ENCODE measurements around the gene CERS6.

The CERS6 gene

GRCh38 chr2:168608796-168609195 lies 152.7 kb downstream of the CERS6 start:
- no peak for DNase-seq

DNA sequence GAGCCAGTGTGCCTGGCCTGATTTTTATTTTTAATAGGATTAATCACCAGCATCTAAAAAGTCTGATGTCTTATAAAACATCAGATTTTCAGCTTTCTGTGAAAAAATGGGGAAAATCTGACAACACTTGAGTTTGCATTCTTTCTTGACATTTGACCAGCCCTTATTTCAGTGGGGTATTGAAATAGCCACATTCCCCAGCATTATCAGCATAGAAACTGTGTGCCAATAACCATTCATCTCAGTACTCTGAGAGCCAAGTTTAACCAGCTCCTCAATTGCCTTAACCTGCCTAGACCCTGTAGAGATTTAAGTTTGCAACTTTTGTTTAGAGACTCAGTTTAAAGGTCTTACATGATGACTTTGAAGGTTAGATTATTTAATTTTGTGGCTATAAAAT lies 155.0 kb downstream of the CERS6 start:
- DNase-seq: no peak

- no peak for DNase-seq
Observed at GRCh38 chr2:168611896-168612650, 156.0 kb downstream of the CERS6 start.

GRCh38 chr2:168612719-168613118 lies 156.6 kb downstream of the CERS6 start:
- DNase-seq: no peak

- no peak for DNase-seq
Observed at GRCh38 chr2:168613551-168613950, 157.5 kb downstream of the CERS6 start.

DNA sequence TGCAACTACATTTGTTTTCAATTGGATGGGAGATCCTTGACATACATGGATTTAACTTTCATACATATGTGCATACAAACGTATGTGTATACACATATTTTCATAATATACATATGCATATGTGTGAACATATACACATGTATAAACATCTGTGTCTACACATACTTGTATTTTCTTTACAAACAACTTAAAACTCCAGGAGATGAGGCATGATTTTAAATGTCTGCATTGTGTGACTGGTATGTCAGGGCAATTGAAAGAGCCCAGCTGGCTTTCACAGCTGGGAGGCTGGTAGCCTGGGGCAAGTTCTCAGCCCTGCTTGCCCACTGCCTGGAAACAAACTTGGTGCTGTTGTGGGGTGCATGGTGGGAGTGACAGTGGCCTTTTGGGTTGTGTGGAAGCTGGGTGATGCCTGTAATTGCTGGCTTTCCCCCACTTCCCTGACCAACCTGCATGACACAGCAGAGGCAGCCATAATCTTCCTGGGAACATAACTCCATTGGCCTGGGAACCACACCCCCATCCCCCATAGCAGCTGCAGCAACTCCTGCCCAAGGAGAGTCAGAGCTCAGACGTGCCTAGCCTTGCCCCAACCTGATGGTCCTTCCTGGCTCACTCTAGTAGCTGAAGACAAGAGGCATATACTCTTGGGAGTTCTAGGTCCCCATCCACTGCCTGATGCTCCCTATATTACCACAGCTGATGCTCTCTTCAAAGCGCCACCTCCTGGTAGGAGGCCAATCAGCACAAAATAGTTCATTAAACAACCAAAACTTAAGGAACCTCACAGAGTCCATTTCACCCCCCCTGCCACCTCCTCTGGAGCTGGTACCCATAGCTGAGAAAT lies 158.3 kb downstream of the CERS6 start:
- no peak for DNase-seq

- no peak for DNase-seq
Observed at GRCh38 chr2:168620554-168620953, 164.5 kb downstream of the CERS6 start.

DNA sequence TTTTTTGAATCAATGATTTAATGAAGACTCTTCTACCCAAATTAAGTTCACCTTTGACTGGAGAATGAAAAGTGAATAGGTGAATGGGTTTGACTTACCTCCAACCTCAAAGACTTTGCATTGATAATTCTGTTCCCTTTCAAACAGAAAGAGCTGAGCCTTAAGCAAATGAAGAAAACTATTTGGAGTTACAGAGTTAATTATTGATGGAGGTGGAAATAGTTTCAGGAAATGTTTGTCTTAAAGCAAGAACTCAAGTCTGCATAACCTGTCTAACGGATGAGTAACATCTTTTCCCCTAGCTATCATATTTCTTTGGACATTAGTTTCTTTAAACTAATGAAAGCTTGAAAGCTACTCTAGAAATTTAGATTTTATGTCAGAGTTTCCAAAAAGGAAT lies 166.5 kb downstream of the CERS6 start:
- no peak for DNase-seq

GRCh38 chr2:168624028-168624427 lies 168.0 kb downstream of the CERS6 start:
- DNase-seq: no peak

DNA sequence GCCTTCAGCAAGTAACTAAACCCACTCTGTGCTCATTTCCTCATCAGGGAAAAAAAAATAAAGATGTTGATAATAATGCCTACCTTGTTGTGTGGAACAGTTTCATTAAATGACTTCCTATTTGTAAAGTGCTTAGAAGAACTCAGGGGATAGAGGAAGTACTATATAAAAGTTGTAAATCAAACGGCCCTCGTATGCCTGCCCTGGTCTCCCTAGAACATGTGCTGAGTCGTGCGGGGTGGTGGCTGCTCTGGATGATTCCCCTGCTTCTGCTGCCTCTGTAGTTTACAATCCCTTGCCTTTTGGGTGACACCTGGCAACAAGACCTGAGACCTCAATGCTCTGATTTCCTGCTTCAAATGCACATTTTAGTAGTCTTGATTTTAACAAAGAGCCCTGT lies 170.0 kb downstream of the CERS6 start:
- no peak for DNase-seq

DNA sequence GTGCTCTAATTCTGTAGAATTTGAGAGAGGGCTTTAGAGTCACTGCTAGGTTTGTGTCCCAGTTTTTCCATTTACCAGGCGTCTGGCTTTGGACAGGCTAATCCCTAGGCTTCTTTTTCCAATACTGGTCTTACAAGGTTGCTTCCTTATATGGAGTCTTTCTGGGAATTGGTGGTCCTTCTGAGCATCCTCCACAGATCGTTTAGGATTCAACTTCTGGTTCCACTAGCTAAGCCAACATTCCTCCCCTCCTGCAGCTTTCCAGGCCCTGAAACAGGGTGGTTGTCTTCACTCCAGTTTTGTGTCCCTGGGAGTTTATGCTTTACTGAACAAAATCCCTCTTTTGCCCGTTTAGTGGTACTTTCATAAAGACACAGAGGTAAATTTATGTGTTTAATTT lies 170.6 kb downstream of the CERS6 start:
- no peak for DNase-seq

DNA sequence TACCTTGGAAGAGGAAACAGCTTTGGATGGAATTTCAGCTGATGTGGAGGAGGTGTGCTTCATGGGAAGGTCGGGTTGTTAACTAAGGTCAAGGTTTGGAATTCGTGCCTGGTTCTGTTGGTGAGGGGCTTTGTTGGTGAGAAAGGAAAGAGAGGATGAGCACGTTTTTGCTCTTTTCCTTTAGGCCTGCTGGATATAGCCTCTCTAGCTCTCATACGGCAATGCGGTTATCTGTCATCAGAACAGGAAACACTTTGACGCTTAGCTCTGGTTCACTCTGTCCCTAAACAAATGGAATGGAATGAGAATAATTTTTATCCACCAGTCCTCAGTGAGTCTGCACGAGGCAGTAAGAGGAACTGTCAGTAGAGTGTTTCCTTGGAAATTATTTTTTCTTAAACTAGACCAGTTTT lies 176.6 kb downstream of the CERS6 start:
- DNase-seq: no peak

- no peak for DNase-seq
Observed at GRCh38 chr2:168633200-168633599, 177.1 kb downstream of the CERS6 start.

DNA sequence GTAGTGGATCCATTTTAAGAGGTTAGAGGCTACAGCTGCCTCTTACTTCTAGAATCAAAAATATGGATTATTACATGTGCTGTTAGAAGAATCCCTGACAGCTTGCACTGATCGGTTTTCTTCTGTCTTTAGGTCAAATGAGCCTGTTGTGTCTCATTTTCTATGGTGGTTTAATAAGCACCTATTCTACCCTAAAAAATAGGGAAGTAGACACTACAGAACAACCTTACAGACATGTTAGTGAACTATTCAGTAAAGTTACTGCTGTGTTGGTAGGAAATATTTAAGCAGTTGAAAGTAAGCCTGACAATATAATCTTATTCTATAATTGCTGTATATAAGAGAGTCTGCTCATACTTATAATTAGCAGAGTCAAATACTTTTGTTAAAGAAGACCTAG lies 177.8 kb downstream of the CERS6 start:
- DNase-seq: no peak

GRCh38 chr2:168635065-168635577 lies 179.0 kb downstream of the CERS6 start:
- no peak for DNase-seq

- no peak for DNase-seq
Observed at GRCh38 chr2:168639018-168639417, 182.9 kb downstream of the CERS6 start.

- DNase-seq: no peak
Observed at GRCh38 chr2:168639441-168639898, 183.4 kb downstream of the CERS6 start.

DNA sequence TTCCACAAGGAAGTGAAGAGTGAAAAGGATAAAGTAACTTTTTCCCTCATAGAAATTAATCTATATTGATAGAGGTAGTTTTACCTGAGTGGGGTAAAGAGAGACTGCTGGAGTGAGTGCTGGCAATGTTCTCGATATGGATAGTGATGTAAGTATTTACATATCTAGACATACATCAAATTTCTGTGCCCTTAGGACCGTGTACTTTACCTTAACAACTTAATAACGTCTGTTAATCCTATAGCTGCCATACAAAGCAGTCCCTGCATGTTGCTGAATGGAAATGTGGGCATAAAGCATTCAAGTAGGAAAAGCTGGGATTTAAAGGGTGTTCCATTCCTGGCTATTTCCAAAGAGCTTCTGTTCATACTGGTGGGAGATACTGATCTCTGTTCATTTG lies 184.0 kb downstream of the CERS6 start:
- DNase-seq: no peak

- DNase-seq: no peak
Observed at GRCh38 chr2:168641636-168642035, 185.6 kb downstream of the CERS6 start.

- no peak for DNase-seq
Observed at GRCh38 chr2:168642873-168643272, 186.8 kb downstream of the CERS6 start.

- no peak for DNase-seq
Observed at GRCh38 chr2:168643979-168644378, 187.9 kb downstream of the CERS6 start.

DNA sequence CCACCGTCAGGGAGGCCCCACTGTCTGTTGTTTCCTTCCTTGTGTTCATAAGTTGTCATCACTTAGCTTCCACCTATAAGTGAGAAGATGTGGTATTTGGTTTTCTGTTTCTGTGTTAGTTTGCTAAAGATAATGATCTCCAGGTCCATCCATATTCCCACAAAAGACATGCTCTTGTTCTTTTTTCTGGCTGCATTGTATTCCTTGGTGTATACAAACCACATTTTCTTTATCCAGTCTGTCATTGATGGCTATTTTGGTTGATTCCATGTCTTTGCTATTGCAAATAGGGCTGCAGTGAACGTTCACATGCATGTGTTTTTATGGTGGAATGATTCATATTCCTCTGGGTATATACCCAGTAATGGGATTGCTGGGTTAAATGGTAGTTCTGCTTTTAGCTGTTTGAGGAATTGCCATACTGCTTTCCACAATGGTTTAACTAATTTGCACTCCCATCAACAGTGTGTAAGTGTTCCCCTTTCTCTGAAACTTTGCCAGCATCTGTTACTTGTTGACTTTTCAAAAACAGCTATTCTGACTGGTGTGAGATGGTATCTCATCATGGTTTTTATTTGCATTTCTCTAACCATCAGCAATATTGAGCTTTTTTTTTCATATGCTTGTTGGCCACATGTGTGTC lies 189.7 kb downstream of the CERS6 start:
- DNase-seq: no peak

DNA sequence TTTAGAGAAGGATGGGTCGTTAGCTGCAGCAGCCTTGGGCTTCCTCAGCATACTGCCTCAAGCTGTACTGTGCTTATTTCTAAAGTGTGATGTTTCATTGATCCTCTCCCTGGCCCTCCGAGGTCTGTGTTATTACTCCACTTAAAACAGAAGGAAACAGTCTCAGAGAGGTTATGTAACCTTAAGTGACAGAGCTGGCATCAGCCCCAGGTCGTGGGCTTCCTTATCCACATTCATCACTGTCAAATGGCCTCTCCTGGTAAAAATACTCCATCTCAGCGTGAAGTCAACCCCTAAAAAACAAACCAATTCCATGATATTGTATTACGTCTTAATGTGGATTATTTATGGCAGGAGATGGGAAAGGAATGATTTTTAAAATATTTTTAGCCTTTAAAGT lies 193.0 kb downstream of the CERS6 start:
- no peak for DNase-seq

DNA sequence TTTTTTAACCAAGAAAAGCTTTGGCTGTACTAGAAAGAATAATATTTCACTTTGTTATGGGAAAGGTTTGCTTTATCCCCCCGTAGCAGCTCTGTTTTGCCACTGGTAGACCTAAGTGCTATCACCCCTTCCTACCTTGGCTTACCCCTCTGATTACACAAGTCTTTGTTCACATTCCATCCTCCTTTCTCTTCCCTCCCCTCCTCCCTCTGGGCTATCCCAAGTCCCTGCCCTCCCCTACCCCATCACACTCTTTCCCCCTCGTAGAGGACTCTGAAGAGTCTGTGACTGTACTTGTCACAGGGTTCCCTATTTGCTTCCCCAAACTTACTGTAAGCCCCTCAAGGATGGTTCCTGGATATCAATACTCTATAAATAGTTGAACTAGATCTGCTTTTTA lies 193.5 kb downstream of the CERS6 start:
- no peak for DNase-seq

Data from activated CD8-positive, alpha-beta memory T cell treated with anti-CD3 and anti-CD28 coated beads for 24 hours (primary cell).